ENCODE data around the gene TRPM4.

GRCh38 chr19:49132974-49133609 lies 24.5 kb upstream of the TRPM4 start:
- no peak for TF ChIP-seq CTCF (IDR thresholded peaks at IDR 0.05)
- TF ChIP-seq POLR2A (IDR thresholded peaks at IDR 0.05), result no peak

Data from esophagus squamous epithelium (tissue), 4 donors.